Stomach (tissue), 4 donors: ENCODE measurements around the gene DCDC2C.

Experiments
- POLR2A ChIP-seq, 4 donors: fragments of 450-650 bp; IDR thresholded peaks; one replicate each; pipeline ENCODE4 v1.6.1; 2016; ENCODE audit warnings: antibody characterized with exemption in 4 of 4, control low read depth in 2 of 4, mild to moderate bottlenecking in 1 of 4, moderate library complexity in 1 of 4
- TF ChIP-seq, protein P1 (sequence below), 7 experiments: fragments of 450-650 bp in 4 of 7; fragments of 200-600 bp in 3 of 7; sonication (generic) in 3 of 7; IDR thresholded peaks; one replicate each; pipeline ENCODE4 v1.5.1; 2016 to 2019; ENCODE audit warnings: antibody characterized with exemption in 7 of 7, control low read depth in 2 of 7, mild to moderate bottlenecking in 1 of 7

DNA sequence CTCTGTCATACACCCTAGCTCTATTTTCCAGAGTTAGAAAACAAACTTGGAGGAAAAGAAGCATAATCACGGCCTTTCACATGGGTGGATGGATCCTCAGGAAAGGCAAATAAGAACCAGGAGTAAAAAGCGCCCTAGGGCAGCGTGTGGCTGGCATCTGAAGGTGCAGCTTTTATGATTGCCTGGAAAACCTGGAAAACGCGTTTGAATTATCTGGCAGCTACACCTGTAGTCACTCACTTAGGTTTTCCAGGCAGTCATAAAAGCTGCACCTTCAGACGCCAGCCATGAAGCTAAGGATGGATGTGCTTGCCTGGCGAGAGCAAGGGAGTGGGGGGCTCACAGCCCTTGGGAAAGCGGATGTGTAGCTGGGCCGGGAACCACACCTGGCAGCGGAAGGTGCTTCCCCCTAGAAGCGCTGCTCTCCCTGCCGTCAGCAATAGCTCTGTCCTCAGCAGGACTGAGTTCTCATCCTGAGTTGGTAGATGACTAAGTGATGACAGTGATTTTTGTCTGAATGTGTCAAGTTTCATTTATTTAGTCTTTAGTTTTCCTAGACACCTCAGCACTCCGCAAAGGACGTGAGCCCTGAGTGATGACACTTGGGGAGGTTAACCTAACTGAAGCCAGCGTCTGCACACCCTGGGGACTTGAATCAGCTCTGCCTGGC is 82.0 kb downstream of the DCDC2C start:
- TF ChIP-seq, protein P1, sequence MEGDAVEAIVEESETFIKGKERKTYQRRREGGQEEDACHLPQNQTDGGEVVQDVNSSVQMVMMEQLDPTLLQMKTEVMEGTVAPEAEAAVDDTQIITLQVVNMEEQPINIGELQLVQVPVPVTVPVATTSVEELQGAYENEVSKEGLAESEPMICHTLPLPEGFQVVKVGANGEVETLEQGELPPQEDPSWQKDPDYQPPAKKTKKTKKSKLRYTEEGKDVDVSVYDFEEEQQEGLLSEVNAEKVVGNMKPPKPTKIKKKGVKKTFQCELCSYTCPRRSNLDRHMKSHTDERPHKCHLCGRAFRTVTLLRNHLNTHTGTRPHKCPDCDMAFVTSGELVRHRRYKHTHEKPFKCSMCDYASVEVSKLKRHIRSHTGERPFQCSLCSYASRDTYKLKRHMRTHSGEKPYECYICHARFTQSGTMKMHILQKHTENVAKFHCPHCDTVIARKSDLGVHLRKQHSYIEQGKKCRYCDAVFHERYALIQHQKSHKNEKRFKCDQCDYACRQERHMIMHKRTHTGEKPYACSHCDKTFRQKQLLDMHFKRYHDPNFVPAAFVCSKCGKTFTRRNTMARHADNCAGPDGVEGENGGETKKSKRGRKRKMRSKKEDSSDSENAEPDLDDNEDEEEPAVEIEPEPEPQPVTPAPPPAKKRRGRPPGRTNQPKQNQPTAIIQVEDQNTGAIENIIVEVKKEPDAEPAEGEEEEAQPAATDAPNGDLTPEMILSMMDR (IDR thresholded peaks at IDR 0.05): no peak
- TF ChIP-seq POLR2A (IDR thresholded peaks at IDR 0.05): no peak
